GM12865 (cell line): ENCODE data around the gene TMEM38A.
"Not testable (repeated sequence)": the region's sequence is repeated elsewhere in the genome, so short reads cannot be mapped to it uniquely, and the experiment has no call there.

Experiments
- DNase-seq: peaks from one replicate; pipeline ENCODE4 v3.0.0; 2010; ENCODE audit warnings: low read depth
- H3K4me3 ChIP-seq: 2 replicates; pipeline ENCODE4 v1.5.1; 2011; ENCODE audit warnings: mild to moderate bottlenecking, low read depth, low read length, control low read depth
- CTCF ChIP-seq: IDR thresholded peaks from 2 replicates; pipeline ENCODE4 v1.5.1; 2011; ENCODE audit warnings: low read length, control low read depth, low read depth, inconsistent platforms; ENCODE audit not compliant: insufficient read depth; ENCODE audit errors: missing control alignments

TMEM38A gene

GRCh38 chr19:16673231-16673630, 12.3 kb downstream of the TMEM38A start:
- no peak overlapping the region for H3K4me3 ChIP-seq
- DNase-seq: no peak
- TF ChIP-seq CTCF: no peak

DNA sequence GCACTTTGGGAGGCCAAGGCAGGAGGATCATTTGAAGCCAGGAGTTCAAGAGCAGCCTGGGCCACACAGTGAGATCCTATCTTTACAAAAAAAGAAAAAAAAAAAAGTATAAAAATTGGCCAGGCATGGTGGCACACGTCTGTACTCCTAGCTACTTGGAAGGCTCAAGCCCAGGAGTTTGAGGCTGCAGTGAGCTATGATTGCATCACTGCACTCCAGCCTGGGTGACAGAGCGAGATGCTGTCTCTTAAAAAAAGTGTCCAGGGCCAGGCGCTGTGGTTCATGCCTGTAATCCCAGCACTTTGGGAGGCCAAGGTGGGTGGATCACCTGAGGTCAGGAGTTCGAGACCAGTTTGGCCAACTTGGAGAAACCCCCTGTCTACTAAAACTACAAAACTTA, 12.9 kb downstream of the TMEM38A start:
- DNase-seq: not testable (repeated sequence)

GRCh38 chr19:16676101-16676798, 15.3 kb downstream of the TMEM38A start:
- no peak for DNase-seq
- TF ChIP-seq CTCF: no peak
- no peak overlapping the region for H3K4me3 ChIP-seq

More for the DNA sequence above, 12.9 kb downstream of the TMEM38A start:
- not testable (repeated sequence) for H3K4me3 ChIP-seq

GRCh38 chr19:16677055-16677454, 16.1 kb downstream of the TMEM38A start:
- no peak for TF ChIP-seq CTCF
- no peak overlapping the region for H3K4me3 ChIP-seq
- DNase-seq: no peak

DNA sequence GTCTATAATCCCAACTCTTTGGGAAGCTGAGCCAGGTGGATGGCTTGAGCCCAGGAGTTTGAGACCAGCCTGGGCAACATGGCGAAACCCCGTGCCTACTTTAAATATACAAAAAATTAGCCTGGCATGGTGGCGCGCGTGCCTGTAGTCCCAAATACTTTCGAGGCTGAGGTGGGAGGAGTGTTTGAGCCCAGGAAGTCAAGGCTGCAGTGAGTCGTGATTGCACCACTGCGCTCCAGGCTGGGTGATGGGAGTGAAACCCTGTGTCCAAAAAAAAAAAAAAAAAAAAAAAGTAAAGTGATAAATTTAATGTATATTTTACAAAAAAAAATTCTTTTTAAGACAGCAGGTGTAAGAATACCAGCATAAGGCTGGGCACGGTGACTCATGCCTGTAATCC, 17.6 kb downstream of the TMEM38A start:
- DNase-seq: no peak
- no peak overlapping the region for H3K4me3 ChIP-seq
- TF ChIP-seq CTCF: no peak

GRCh38 chr19:16679811-16680210, 18.9 kb downstream of the TMEM38A start:
- no peak for DNase-seq
- H3K4me3 ChIP-seq: no peak overlapping the region
- no peak for TF ChIP-seq CTCF

DNA sequence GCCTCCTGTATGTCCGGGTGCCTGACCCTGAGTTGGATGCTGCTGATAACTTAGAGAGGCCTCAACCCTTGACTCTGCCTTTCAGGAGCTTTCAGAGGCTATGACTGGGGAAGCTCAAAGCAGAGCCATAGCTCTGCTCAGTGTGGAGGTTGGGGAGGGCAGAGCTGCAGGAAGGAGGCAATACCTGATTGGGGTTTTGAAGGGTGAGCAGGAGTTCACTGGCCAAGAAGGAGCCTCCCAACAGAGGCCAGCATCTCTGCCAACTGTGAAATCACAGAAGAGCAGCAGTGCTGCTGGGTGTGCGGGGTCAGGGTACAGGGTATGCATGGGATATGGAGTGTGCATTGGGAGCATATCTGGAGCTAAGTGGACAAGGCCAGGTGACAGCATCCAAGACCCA, 21.6 kb downstream of the TMEM38A start:
- no peak overlapping the region for H3K4me3 ChIP-seq
- DNase-seq: no peak
- TF ChIP-seq CTCF: no peak
